Measurements from ENCODE around the gene DECR2. TPM values are rescaled to one million over a fixed set of nuclear protein-coding genes. Genes with fewer than 3 reads are reported as not detected.

The DECR2 gene
- total and polyA plus RNA-seq, 9 of the 15 experiments (the other 6 are each of a cell fraction or from before 2014, with no cell fraction given), result 1.0 to 31.9 (median 10.3) TPM

GRCh38 chr16:360698-361336, 40.9 kb upstream of the DECR2 start (continued):
- no peak for TF ChIP-seq BCLAF1 (IDR thresholded peaks at IDR 0.05; ENCODE audit: borderline replicate concordance in 1 of 2, control insufficient read depth in 1 of 2, low read depth in 2 of 2, low read length in 1 of 2)

- no peak overlapping the region for H3K27ac ChIP-seq (ENCODE audit: extremely low read depth, low read depth, low read length)
- in situ Hi-C loops (cut with MboI) (no loop called here), intact Hi-C loops (cut with micrococcal nuclease) (no loop called here)
- no peaks in the 10 kb centered on the region for H3K79me2 ChIP-seq (ENCODE audit: control insufficient read depth, insufficient read depth, low read length)
- no TSS peak for BruUV-seq (replicated peaks)
- no peaks in the 10 kb centered on the region for H4K20me1 ChIP-seq (replicated peaks; ENCODE audit: control insufficient read depth, insufficient read depth, low read length)
- peaks cover 4% of the 10 kb centered on the region for H3K9me1 ChIP-seq (ENCODE audit: control insufficient read depth, insufficient read depth, low read length)
- 66% methylated on average over 30 of the region's 30 CpGs for WGBS (ENCODE audit: insufficient coverage, low coverage, missing lambda C conversion rate)
- H3K4me2 ChIP-seq (ENCODE audit: insufficient read depth, low read length), result no peak overlapping the region
- 0 out of 2 replicates have a peak, but pooled peaks have one; percentile 59 for TF ChIP-seq HNRNPL (IDR thresholded peaks at IDR 0.05; ENCODE audit: low read depth, low read length)
- no peak for TF ChIP-seq YY1 (IDR thresholded peaks at IDR 0.05; ENCODE audit: borderline replicate concordance in 1 of 3, control insufficient read depth in 1 of 3, extremely low read depth in 1 of 3, insufficient read depth in 3 of 3, insufficient read length in 1 of 3, insufficient replicate concordance in 2 of 3, low read depth in 1 of 3, low read length in 2 of 3)
- peak; percentile 13 for TF ChIP-seq NFYB (IDR thresholded peaks at IDR 0.05; ENCODE audit: extremely low read depth, insufficient read length)
- TF ChIP-seq ZNF324 (CRISPR knock-in tag; IDR thresholded peaks at IDR 0.05), result no peak
- no peak for TF ChIP-seq CEBPB (tag; IDR thresholded peaks at IDR 0.05)
- TF ChIP-seq MNT (conservative IDR thresholded peaks at IDR 0.05), result no peak
- FAIRE-seq (no peak), DNase-seq (ENCODE audit: extremely low read depth in 1 of 4, low spot score in 3 of 4) (no peak), ATAC-seq (no peak)
- H3K9ac ChIP-seq (ENCODE audit: insufficient read depth in 1 of 2, low read depth in 2 of 2, low read length in 2 of 2), result peak overlapping the region in 1 of 2 experiments; percentile 35; a peak in 1 of 4 replicates
- H3K36me3 ChIP-seq (ENCODE audit: control insufficient read depth, insufficient read depth, low read length), result peaks cover 6% of the 10 kb centered on the region; the same call in 1 of the 3 replicates
- H3K9me3 ChIP-seq (replicated peaks; ENCODE audit: control insufficient read depth, insufficient read depth, low read depth, low read length), result no peaks in the 10 kb centered on the region
- no peaks in the 10 kb centered on the region for H3K27me3 ChIP-seq (ENCODE audit: control insufficient read depth in 2 of 2, insufficient read depth in 2 of 2, low read length in 2 of 2)
- H3K4me3 ChIP-seq, result no peak overlapping the region
- CTCF ChIA-PET (ENCODE audit: low intra/inter-chr PET ratio), result interaction anchor here (0.6 to 0.8 kb wide), 2 partner anchors 136 to 295 kb away, joined by 3 read pairs; no protein-coding TSS in a partner anchor
- peaks cover 6 to 72% of the 10 kb centered on the region in 2 experiments; a peak in 4 of 5 replicates for H3K4me1 ChIP-seq (replicated peaks in 1 of 2; ENCODE audit: control insufficient read depth in 2 of 2, insufficient read depth in 2 of 2, low read length in 2 of 2)
- POLR2A ChIA-PET, result interaction anchor here (1.6 kb wide), 2 partner anchors 9 to 133 kb away, joined by 4 read pairs; partner anchors contain the start of gene MRPL28
- H2AFZ ChIP-seq (ENCODE audit: low read depth, low read length), result no peak overlapping the region
These were observed 40.3 kb upstream of the DECR2 start for GRCh38 chr16:361341-361871.

Data from K562 (cell line).